ENCODE results near the gene KRT78. TPM values are rescaled to one million over a fixed set of nuclear protein-coding genes. Genes with fewer than 3 reads are reported as not detected.

The KRT78 gene
- total and polyA plus RNA-seq, 2 of the 13 experiments (the other 11 are each of a cell fraction or from before 2014, with no cell fraction given), result not detected

DNA sequence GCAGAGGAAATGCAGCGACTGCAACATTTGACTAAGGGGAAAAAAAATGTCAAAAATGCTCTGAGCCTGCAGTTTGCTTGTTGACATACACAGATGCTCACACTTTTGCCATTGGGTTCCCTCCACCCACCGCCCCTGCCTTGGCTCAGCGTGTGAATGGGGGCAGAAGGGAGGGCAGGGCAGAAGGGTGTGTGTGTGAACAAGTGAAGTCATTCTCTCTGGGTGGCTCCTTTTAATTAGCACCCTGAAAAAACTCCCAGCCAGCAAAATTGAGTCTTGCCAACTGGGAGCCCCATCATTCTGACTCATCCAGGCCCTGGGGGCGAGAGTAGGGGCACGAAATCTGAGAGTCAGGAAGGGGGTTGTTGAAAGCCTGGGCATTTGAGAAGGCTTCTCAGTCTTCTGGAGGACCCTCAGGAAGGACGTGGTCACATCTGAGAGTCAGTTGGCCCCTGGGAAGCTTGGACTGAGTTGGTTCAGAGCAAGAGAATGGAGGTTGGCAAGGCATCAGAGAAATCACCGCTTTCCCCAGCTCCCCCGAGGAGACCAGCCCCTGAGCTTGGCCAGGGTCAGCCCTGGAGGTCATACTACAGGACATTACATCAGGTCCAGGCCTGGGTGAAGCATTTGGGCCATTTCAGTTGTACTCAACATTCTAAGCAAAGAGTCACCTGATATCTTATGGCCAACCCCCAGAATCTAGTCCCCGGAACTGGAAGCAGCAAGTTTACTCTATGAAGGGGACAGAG, 22.7 kb upstream of the KRT78 start:
- Histone ChIP-seq H3K27me3 (ENCODE audit: control insufficient read depth in 1 of 2, insufficient read depth in 2 of 2, low read length in 2 of 2) (peaks cover 0 to 17% of the 10 kb centered on the region in 2 experiments; a peak in 3 of 5 replicates), H3K27ac (ENCODE audit: extremely low read length, insufficient read depth, low read length) (no peak overlapping the region), H3K9ac (ENCODE audit: insufficient read depth, low read depth, low read length) (no peak overlapping the region), H3K36me3 (replicated peaks in 1 of 2; ENCODE audit: control insufficient read depth in 1 of 2, insufficient read depth in 2 of 2, low read length in 2 of 2) (no peaks in the 10 kb centered on the region), H3K4me1 (ENCODE audit: insufficient read depth, low read length) (peaks cover 43% of the 10 kb centered on the region), H3K4me3 (replicated peaks in 1 of 3; ENCODE audit: insufficient read depth in 1 of 3, low read depth in 2 of 3, low read length in 3 of 3) (no peak overlapping the region), H4K20me1 (ENCODE audit: insufficient read depth, low read length) (no peaks in the 10 kb centered on the region), H3K9me3 (ENCODE audit: low read length) (no peaks in the 10 kb centered on the region), H3K79me2 (ENCODE audit: insufficient read depth, low read length) (no peaks in the 10 kb centered on the region), H3K4me2 (ENCODE audit: low read depth, low read length) (no peak overlapping the region), H2AFZ (ENCODE audit: low read length) (no peak overlapping the region)
- in situ Hi-C loops (cut with HindIII; ENCODE audit: extremely low pct_ligation_motif_present, low pct_unique_long_range_greater_than_20kb) (no loop called here), intact Hi-C loops (cut with micrococcal nuclease; ENCODE audit: unreplicated experiment) (loop anchor here (2.0 kb wide), 1 partner anchor 289 kb away; no protein-coding TSS in a partner anchor)
- 4% methylated on average over 9 of the region's 9 CpGs for WGBS (ENCODE audit: low lambda C conversion rate)
- ATAC-seq (no peak), DNase-seq (ENCODE audit: low spot score) (no peak), FAIRE-seq (no peak)
- ChIA-PET POLR2A (no interaction called here), CTCF (ENCODE audit: low intra/inter-chr PET ratio, low total read pairs) (interaction anchor here (0.7 to 1.4 kb wide), 2 partner anchors 179 to 289 kb away, joined by 3 to 7 read pairs; no protein-coding TSS in a partner anchor)
- BruUV-seq (replicated peaks), result no TSS peak
- TF ChIP-seq ZNF781 (CRISPR knock-in tag; IDR thresholded peaks at IDR 0.05; ENCODE audit: borderline replicate concordance, not compliant biosample characterization) (no peak), ARHGAP35 (CRISPR knock-in tag; IDR thresholded peaks at IDR 0.05; ENCODE audit: borderline replicate concordance) (no peak)

DNA sequence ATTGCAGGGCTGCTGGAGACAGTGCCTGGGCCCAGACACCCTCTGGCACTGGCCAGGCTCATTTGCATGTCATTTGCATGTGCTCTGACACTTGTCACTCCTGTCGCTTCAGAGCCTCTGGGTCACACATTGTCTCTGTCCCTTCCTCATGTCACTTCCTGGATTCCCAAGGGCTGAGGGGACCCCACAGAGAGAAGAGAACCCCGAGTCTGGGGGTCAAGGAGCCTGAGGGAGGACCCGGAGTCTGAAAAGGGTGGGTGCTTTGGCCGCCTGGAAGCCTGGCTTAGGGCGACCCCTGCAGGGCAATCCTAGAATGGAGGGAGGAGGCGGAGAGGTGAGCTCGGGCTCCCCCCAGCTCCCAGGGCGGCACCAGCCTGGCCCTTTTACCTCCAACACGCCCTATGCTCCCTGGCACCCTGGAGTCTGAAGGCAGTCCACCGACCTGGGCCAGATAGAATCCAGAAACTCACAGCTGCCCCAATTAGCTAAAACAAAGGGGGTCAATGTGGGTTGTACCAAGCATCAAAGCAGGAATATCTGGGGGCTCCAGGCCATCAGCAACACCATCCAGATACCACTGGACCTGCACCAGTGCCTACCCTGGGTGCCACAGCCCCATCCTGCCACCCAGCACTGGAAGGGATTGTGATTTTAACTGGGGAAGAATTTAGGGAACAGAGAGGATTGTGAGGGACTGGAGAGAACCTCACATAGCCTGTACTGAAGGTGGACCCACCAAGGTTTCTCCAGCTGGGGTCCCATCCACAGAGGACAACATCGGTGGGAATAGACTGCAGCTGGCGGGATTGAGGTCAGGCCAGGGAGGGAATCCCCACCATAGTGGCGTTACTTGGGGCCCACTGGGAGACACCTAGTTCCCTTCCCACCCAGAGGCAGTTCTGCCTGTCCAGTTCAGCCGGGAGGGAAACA, 21.8 kb upstream of the KRT78 start:
- Histone ChIP-seq H3K27ac (ENCODE audit: extremely low read length, insufficient read depth, low read length) (no peak overlapping the region), H3K79me2 (ENCODE audit: insufficient read depth, low read length) (no peaks in the 10 kb centered on the region), H3K4me2 (ENCODE audit: low read depth, low read length) (no peak overlapping the region), H3K4me1 (ENCODE audit: insufficient read depth, low read length) (peaks cover 43% of the 10 kb centered on the region), H2AFZ (ENCODE audit: low read length) (no peak overlapping the region), H4K20me1 (ENCODE audit: insufficient read depth, low read length) (no peaks in the 10 kb centered on the region), H3K27me3 (ENCODE audit: control insufficient read depth in 1 of 2, insufficient read depth in 2 of 2, low read length in 2 of 2) (peaks cover 0 to 17% of the 10 kb centered on the region in 2 experiments; a peak in 3 of 5 replicates), H3K9ac (ENCODE audit: insufficient read depth, low read depth, low read length) (no peak overlapping the region), H3K4me3 (replicated peaks in 1 of 3; ENCODE audit: insufficient read depth in 1 of 3, low read depth in 2 of 3, low read length in 3 of 3) (no peak overlapping the region), H3K9me3 (ENCODE audit: low read length) (no peaks in the 10 kb centered on the region), H3K36me3 (replicated peaks in 1 of 2; ENCODE audit: control insufficient read depth in 1 of 2, insufficient read depth in 2 of 2, low read length in 2 of 2) (no peaks in the 10 kb centered on the region)
- FAIRE-seq, result no peak
- in situ Hi-C loops (cut with HindIII; ENCODE audit: extremely low pct_ligation_motif_present, low pct_unique_long_range_greater_than_20kb), result no loop called here
- WGBS (ENCODE audit: low lambda C conversion rate), result 20% methylated on average over 6 of the region's 14 CpGs
- peak; percentile 77 for ATAC-seq
- ChIA-PET CTCF (ENCODE audit: low intra/inter-chr PET ratio, low total read pairs) (interaction anchor here (0.7 to 1.4 kb wide), 3 partner anchors 179 to 498 kb away, joined by 3 to 7 read pairs (median 4); no protein-coding TSS in a partner anchor), POLR2A (interaction anchor here (1.0 kb wide), 1 partner anchor 12 kb away, joined by 3 read pairs; no protein-coding TSS in a partner anchor)
- DNase-seq (ENCODE audit: low spot score), result peak; percentile 45
- intact Hi-C loops (cut with micrococcal nuclease; ENCODE audit: unreplicated experiment), result loop anchor here (2.0 kb wide), 1 partner anchor 288 kb away; no protein-coding TSS in a partner anchor
- no TSS peak for BruUV-seq (replicated peaks)
- no peak for TF ChIP-seq NFE2 (CRISPR knock-in tag; IDR thresholded peaks at IDR 0.05)
- TF ChIP-seq, protein P1, sequence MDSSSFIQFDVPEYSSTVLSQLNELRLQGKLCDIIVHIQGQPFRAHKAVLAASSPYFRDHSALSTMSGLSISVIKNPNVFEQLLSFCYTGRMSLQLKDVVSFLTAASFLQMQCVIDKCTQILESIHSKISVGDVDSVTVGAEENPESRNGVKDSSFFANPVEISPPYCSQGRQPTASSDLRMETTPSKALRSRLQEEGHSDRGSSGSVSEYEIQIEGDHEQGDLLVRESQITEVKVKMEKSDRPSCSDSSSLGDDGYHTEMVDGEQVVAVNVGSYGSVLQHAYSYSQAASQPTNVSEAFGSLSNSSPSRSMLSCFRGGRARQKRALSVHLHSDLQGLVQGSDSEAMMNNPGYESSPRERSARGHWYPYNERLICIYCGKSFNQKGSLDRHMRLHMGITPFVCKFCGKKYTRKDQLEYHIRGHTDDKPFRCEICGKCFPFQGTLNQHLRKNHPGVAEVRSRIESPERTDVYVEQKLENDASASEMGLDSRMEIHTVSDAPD (CRISPR knock-in tag; IDR thresholded peaks at IDR 0.05), result no peak
- no peak for TF ChIP-seq NAIF1 (CRISPR knock-in tag; IDR thresholded peaks at IDR 0.05; ENCODE audit: borderline replicate concordance)
- TF ChIP-seq FOXC1 (CRISPR knock-in tag; IDR thresholded peaks at IDR 0.05; ENCODE audit: borderline replicate concordance), result 0 out of 2 replicates have a peak, but pooled peaks have one; percentile 29
- TF ChIP-seq, protein P2, sequence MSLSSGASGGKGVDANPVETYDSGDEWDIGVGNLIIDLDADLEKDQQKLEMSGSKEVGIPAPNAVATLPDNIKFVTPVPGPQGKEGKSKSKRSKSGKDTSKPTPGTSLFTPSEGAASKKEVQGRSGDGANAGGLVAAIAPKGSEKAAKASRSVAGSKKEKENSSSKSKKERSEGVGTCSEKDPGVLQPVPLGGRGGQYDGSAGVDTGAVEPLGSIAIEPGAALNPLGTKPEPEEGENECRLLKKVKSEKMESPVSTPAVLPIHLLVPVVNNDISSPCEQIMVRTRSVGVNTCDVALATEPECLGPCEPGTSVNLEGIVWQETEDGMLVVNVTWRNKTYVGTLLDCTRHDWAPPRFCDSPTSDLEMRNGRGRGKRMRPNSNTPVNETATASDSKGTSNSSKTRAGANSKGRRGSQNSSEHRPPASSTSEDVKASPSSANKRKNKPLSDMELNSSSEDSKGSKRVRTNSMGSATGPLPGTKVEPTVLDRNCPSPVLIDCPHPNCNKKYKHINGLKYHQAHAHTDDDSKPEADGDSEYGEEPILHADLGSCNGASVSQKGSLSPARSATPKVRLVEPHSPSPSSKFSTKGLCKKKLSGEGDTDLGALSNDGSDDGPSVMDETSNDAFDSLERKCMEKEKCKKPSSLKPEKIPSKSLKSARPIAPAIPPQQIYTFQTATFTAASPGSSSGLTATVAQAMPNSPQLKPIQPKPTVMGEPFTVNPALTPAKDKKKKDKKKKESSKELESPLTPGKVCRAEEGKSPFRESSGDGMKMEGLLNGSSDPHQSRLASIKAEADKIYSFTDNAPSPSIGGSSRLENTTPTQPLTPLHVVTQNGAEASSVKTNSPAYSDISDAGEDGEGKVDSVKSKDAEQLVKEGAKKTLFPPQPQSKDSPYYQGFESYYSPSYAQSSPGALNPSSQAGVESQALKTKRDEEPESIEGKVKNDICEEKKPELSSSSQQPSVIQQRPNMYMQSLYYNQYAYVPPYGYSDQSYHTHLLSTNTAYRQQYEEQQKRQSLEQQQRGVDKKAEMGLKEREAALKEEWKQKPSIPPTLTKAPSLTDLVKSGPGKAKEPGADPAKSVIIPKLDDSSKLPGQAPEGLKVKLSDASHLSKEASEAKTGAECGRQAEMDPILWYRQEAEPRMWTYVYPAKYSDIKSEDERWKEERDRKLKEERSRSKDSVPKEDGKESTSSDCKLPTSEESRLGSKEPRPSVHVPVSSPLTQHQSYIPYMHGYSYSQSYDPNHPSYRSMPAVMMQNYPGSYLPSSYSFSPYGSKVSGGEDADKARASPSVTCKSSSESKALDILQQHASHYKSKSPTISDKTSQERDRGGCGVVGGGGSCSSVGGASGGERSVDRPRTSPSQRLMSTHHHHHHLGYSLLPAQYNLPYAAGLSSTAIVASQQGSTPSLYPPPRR (CRISPR knock-in tag; IDR thresholded peaks at IDR 0.05; ENCODE audit: borderline replicate concordance), result no peak
